ENCODE data around the gene ZNF697. TPM values are rescaled to one million over a fixed set of nuclear protein-coding genes. Genes with fewer than 3 reads are reported as not detected.
"Not testable (repeated sequence)": the region's sequence is repeated elsewhere in the genome, so short reads cannot be mapped to it uniquely, and the experiment has no call there.

The ZNF697 gene
- total RNA-seq: 10 to 100 TPM in 1 of 2 donors, 1 to 10 TPM in 1; 9.5 to 14.8 TPM

GRCh38 chr1:119647734-119648619 lies at the start of gene ZNF697:
TSS of gene ZNF697 (minus strand) at chr1:119648266. CDS start at chr1:119626100, 22,166 bp downstream.
- TF ChIP-seq CTCF (IDR thresholded peaks at IDR 0.05): peak in 1 of 2 donors; percentile 36
- Histone ChIP-seq H3K27ac (peak within 1 kb of the TSS; percentile 88 to 98), H3K4me3 (peak within 1 kb of the TSS; percentile 85 to 96), H3K36me3 (no peaks in the 10 kb centered on the region), H3K9me3 (no peaks in the 10 kb centered on the region), H3K27me3 (no peaks in the 10 kb centered on the region), H3K4me1 (peaks cover 0 to 44% of the 10 kb centered on the region in 2 donors)
- DNase-seq (ENCODE audit: low spot score): peak; percentile 97

- no peak for TF ChIP-seq CTCF (IDR thresholded peaks at IDR 0.05)
- DNase-seq (ENCODE audit: low spot score): no peak
- peaks cover 0 to 11% of the 10 kb centered on the region in 2 donors for H3K9me3 ChIP-seq
Observed at GRCh38 chr1:119697598-119697997, 49.5 kb upstream of the ZNF697 start.

GRCh38 chr1:119696863-119697262 lies 48.8 kb upstream of the ZNF697 start:
- not testable (repeated sequence) for H3K27me3 ChIP-seq; H3K36me3 ChIP-seq; H3K4me3 ChIP-seq; H3K27ac ChIP-seq; H3K4me1 ChIP-seq; DNase-seq (ENCODE audit: low spot score)
- peaks cover 0 to 11% of the 10 kb centered on the region in 2 donors for H3K9me3 ChIP-seq

More at GRCh38 chr1:119697598-119697997, 49.5 kb upstream of the ZNF697 start:
- Histone ChIP-seq H3K27ac (no peak overlapping the region), H3K4me3 (no peak overlapping the region), H3K27me3 (no peaks in the 10 kb centered on the region), H3K36me3 (no peaks in the 10 kb centered on the region), H3K4me1 (no peaks in the 10 kb centered on the region)

GRCh38 chr1:119689511-119689910 lies 41.4 kb upstream of the ZNF697 start:
- Histone ChIP-seq H3K27ac (no peak overlapping the region), H3K9me3 (no peaks in the 10 kb centered on the region), H3K27me3 (no peaks in the 10 kb centered on the region), H3K4me1 (no peaks in the 10 kb centered on the region), H3K36me3 (no peaks in the 10 kb centered on the region), H3K4me3 (no peak overlapping the region)
- DNase-seq (ENCODE audit: low spot score): no peak
- TF ChIP-seq CTCF (IDR thresholded peaks at IDR 0.05): no peak

GRCh38 chr1:119688810-119689209 lies 40.7 kb upstream of the ZNF697 start:
- Histone ChIP-seq H3K27me3 (no peaks in the 10 kb centered on the region), H3K27ac (no peak overlapping the region), H3K9me3 (no peaks in the 10 kb centered on the region), H3K36me3 (no peaks in the 10 kb centered on the region), H3K4me3 (no peak overlapping the region), H3K4me1 (no peaks in the 10 kb centered on the region)
- DNase-seq (ENCODE audit: low spot score): no peak
- no peak for TF ChIP-seq CTCF (IDR thresholded peaks at IDR 0.05)

GRCh38 chr1:119687434-119688079 lies 39.5 kb upstream of the ZNF697 start:
- Histone ChIP-seq H3K4me1 (no peaks in the 10 kb centered on the region), H3K4me3 (no peak overlapping the region), H3K36me3 (no peaks in the 10 kb centered on the region), H3K9me3 (no peaks in the 10 kb centered on the region), H3K27ac (no peak overlapping the region), H3K27me3 (no peaks in the 10 kb centered on the region)
- no peak for TF ChIP-seq CTCF (IDR thresholded peaks at IDR 0.05)
- DNase-seq (ENCODE audit: low spot score): no peak
